Skeletal muscle cell (primary cell): ENCODE data around the gene AGAP1.

ENCODE experiments used
- DNase-seq: peaks from one replicate; pipeline ENCODE4 v3.0.0-alpha.2; 2010; ENCODE audit warnings: low read depth
- H3K4me3 ChIP-seq: 2 replicates; pipeline ENCODE4 v1.5.1; 2011; ENCODE audit warnings: low read depth, mild to moderate bottlenecking, control low read depth, low read length, moderate library complexity

The AGAP1 gene

DNA sequence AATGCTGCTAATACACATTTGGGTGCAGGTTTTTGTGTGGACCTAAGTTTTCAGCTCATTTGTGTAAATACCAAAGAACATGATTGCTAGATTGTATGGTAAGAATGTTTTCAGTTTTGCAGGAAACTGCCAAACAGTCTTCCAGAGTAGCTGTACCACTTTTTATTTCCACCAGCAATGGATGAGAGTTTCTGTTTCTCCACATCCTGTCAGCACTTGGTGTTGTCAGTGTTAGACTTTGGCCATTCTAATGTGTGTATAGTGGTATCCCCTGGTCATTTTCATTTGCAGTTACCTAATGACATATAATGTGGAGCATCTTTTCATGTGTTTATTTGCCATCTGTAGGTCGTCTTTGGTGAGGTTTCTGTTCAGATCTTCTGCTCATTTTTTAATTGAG, 337.9 kb downstream of the AGAP1 start:
- no peak for DNase-seq
- H3K4me3 ChIP-seq: no peak overlapping the region

DNA sequence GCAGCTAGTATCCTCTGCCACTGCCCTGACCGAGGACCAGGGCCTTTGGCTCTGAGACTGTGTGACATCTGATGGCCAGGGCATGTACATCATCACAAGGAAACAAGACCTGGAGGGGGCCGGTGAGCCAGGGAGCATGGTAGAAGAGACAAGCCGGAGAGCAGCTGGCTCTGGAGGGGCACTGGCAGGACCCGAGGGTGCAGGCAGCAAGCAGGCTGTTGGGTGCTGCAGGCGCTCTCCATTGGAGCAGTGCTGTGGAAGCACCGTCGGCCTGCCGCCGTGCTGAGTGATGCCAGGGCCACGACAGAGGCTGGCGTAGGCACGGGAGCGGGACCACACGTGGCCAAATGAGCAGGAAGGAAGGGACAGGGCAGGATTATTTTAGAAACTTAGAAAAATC, 339.1 kb downstream of the AGAP1 start:
- no peak for DNase-seq
- no peak overlapping the region for H3K4me3 ChIP-seq

DNA sequence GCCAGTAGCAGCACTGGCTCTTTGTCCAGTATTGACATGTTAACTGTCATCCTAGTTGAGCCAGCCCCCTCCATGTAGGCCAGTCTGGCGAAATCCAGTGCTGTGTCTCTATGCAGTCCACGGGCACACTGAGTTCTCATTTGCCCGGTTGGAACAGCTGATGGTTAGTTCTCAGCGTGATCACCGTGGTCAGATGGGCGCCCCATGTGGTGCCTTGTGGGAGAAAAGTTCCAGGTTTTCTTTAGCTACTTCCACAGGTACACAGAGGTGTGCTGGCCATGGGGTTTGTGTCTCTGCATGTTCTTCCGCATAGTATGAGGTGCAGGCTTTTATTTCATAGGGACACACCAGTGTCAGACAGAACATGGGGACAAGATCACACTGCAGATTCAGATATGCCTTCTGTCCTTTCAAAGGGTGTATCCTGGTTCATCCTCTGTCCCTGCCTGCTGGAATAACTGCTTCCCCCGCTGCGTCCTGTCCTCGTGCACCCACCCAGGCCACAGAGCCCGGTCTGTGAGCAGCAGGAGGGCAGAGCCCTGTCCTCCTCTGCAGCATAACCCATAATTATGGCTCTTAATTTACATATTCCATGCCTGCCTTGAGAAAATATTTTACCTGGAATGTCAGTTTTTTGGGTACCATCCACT, 340.3 kb downstream of the AGAP1 start:
- H3K4me3 ChIP-seq: no peak overlapping the region
- DNase-seq: no peak

DNA sequence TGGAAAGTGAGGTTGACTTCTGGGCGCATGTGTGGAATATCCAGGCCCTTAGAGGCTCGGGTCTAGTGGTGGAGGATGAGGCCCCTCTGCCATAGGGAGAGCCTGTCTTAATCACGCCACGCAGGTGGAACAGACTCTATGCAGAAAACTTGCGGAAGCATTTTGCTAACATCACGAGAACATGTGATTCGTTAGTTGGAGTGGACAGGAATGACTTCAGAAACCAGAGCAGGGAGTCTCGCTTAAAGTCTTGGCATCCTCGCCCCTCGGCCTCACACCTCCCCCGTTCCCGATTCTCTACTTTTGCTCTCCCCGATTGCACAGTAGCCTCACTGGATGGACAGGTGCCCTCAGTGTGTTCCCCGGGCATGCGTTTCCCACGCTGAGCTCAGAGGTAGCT, 340.9 kb downstream of the AGAP1 start:
- no peak overlapping the region for H3K4me3 ChIP-seq
- no peak for DNase-seq

DNA sequence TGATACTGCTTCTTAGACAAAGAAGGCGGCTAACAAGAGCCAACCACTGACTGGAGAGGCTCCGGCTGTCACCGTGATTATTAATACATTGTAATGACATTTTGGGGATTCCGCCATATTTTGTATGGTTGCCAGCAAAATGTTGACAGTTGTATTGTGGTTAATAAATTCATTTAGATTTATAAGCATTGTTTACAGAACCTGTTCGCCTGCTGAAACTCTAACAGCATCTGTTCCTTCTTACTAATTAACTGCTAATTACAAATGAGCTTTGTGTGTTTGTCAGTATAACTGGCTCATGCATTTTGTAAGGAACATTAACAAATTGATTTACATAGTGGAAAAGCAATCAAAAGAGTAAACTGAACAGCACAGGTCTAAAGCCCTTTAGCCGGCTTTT, 342.0 kb downstream of the AGAP1 start:
- DNase-seq: no peak
- H3K4me3 ChIP-seq: no peak overlapping the region

DNA sequence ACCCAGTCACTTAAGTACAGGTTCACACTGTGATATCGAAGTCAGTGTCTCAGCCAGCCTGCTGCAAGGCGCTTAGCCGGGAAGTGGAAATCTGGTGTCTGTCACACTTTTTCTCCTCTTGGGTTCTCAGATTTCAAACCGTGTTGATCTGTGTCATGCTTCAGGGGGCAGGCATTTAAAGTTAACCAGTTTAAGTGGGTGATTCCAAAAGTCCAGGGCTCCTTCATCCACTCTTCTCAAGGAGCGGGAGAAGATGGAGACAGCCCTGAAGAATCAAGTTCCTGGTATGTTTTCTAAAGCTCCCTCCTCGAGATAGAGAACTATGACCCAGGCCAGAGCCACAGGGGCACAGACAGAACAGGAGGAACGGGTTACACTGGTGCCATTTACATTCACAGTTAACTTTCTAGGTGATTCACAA, 342.7 kb downstream of the AGAP1 start:
- H3K4me3 ChIP-seq: no peak overlapping the region
- no peak for DNase-seq

DNA sequence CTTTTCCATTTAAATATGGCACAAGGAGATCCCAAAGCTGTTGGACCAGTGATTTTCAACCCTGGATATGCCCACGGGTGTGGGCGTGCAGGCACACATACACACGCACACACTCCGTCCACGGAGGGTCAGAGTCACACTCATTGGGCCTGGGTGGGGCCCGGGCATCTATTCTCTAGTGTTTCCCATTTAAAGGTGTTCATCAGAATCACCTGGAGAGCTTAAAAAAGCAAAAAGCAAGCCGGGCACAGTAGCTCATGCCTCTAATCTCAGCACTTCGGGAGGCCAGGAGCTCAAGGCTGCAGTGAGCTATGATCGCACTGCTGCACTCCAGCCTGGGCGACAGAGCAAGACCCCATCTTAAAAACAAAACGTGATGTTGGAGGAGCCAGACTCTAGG, 345.4 kb downstream of the AGAP1 start:
- no peak overlapping the region for H3K4me3 ChIP-seq
- DNase-seq: no peak

DNA sequence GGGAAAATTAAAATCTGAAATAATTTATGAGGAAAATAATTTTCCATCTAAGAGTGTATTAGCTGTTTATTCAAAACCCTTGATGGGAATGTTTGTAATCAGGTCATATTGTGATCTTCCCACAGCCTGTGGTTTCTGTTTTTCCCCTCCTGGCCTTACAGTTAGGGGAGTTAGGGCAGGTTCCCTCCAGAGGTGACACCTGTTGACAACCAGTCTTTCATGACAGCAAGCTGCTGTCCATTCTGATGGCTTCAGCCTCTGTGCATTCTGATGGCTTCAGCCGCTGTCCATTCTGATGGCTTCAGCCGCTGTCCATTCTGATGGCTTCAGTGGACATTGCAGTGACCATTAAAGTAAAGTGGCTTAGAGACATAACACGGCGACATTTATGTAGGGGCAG, 346.1 kb downstream of the AGAP1 start:
- DNase-seq: no peak
- no peak overlapping the region for H3K4me3 ChIP-seq

DNA sequence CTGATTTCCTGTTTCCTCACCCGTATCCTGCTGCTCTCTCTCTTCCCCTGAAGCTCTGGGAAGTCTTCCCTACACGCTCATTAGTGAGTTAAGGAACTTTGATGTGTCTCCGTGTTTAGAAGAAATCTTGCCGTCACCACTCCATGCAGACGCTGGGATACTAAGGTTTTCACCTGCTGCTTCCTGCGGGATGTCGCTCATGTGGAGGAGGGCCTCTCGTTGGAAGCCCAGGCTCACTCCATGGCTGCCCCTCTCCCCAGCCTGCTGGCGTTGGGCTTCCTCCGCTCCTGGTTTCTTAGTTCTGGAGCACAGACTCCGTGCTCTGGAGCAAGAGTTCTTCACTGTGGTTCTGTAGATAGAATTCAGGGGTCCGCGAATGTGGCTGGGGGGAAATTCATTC, 348.0 kb downstream of the AGAP1 start:
- DNase-seq: no peak
- no peak overlapping the region for H3K4me3 ChIP-seq

DNA sequence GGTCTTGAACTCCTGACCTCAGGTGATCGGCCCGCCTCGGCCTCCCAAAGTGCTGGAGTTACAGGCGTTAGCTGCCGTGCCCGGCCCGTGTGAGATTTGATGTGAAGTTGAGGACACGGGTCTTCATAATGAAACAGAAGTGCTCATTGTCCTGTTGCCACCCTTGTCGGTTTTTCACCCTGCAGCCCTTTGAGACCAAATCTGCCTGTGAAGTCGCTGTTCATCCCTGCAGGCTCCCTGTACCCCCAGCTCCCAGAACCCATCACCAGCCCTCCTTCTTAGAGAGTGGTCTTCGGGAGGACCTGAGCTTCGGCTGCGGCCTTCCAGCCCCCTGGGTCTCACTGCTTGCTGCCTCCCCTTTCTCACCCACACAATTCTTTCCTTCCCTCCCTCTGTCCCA, 349.1 kb downstream of the AGAP1 start:
- H3K4me3 ChIP-seq: no peak overlapping the region
- no peak for DNase-seq

DNA sequence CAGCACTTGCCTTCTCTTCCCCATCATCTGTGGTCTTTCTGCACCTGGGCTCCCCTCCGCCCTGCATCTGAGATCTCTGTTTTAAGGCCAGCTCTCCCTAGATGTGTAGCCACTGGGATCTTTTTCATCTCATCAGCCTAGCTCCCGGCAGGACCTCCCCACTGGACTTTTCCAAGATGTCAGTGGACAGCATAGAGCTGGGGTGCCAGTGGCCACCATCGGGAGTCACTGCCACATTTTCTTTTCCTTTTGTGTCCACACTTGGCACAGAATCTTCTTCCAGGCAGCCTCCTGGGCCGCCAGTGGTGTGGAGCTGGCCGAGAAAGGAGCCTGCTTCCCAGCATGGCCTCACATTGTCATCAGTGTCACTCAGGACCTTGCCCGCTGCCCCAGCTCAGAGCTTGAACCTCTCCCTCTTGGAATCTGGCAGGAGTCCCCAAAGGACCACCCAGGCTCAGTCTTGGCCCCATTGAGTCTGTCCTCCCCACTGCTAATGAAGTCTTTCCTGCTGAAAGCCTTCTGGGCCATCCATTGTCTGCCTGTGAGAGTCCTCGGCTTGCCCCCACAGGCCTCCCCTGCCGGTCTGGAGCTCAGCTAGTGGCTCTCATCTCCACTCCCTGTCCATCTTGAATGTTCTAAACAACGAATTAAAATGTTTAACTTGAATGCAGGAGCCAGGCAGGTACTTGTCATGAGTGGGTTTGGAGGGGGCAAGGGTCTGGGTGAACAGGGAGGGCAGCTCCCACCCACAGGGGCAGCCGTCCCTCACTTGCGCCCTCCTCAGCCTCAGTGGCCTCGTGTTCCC, 349.9 kb downstream of the AGAP1 start:
- no peak for DNase-seq
- no peak overlapping the region for H3K4me3 ChIP-seq

DNA sequence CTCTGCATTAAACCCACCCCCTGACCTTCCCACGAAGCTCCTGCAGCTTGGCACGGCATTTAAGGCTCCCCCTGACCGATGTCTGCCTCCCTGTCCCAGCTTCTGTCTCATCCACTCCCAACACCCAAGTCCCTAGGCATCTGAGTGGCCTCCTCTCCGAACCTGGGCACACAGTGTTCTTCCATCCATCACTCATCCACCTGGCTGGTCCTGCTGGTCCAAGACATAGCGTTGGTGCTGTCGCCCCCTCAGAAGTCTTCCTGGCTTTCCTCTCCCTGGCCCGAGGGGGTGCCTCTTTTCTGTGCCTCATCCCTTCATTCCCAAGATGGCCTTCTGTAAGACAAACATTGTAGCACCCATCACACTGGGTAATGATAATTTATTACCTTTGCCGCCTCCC, 350.7 kb downstream of the AGAP1 start:
- DNase-seq: no peak
- H3K4me3 ChIP-seq: no peak overlapping the region

DNA sequence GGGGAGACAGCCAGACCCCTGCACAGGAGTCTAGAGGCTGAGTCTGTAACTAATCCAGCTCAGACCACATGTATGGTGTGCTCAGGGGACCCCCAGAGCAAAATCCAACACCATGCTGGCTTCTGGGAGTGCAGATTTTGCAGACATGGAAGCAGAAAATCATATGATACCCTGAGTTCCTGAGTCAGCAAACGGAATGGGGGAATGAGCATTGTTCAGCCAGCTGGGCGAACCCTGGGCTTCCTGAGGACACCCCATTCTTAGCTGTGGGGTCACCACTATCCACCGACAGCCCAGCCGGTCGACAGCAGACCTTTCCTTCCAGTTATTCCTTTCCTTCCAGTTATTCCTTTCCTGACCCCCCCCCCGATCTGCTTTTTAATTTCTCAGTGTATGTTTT, 351.4 kb downstream of the AGAP1 start:
- DNase-seq: no peak
- no peak overlapping the region for H3K4me3 ChIP-seq

DNA sequence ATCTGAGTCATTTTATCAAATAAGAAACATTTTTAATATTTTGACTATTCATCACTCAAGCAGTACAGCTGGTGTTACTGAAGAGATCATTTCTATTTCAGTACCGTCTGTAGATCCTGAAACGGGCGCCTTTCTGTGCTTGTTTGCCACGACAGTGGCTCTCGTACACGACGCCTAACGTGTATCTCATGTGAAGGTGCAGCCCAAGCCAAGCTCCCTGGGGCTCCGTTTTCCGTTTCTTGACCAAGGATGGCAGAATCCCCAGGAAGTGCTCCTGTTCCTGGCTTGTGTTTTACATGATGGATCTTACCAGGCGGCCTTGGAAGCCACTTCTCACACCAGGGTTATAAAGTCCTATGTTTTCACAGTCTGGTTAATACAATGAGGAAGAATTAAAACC, 353.7 kb downstream of the AGAP1 start:
- DNase-seq: no peak
- H3K4me3 ChIP-seq: no peak overlapping the region

DNA sequence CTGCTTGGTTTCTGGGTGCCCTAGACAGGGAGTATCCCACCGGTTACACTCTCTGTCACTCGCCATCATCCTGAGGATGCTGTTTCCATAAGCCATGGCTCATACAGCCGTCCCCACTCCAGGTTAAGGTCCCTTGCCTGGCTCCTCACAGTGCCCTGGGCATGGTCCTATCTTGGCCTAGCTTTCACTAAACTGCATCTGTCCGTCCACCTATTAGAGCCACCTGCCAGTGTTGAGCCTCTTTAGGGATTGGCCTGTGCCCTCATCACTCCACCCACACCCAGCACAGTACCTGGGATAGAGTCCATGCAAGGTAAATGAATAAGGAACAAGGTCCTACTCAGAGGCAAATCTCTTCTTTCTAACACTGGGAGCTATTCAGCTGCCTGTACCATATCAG, 354.2 kb downstream of the AGAP1 start:
- H3K4me3 ChIP-seq: no peak overlapping the region
- DNase-seq: no peak

DNA sequence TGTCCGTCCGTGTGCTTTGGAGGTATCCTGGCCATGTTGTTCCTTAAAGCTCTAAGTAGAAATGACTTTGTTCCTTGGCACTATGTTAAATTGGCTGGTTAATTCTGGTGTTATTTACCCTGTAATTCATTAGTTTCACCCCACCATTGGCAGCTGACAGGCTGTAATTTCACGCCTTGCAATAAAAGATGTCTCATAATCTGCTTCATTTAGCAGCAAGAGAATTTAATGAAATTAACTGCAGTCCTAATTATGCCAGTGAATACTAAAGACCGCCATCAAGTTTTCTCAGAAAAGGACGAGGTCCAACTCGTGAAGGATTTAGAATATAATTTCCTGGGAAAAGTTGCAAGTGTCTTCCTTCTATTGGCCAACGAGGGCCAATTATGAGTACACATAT, 355.1 kb downstream of the AGAP1 start:
- no peak for DNase-seq

DNA sequence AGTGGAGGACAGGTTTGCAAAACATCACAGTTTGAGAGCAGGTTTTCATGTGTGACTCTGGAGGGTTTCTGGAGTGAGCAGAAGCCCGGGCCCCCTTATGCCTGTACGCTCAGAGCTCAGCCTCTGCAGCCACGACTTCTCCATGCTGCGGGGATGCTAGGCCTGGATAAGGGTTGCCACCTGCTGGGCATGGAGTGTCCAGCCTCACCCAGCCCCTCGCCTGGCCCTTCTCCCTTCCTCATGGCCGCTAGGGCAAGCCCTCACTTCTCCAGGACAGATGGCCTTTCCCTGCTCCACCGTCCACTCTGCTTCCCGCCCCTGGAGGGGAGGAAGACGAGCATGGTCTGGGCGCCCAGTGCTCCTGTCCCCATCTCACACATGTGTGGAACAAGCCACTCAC, 355.6 kb downstream of the AGAP1 start:
- H3K4me3 ChIP-seq: no peak overlapping the region
- DNase-seq: no peak

More for the DNA sequence above, 355.1 kb downstream of the AGAP1 start:
- H3K4me3 ChIP-seq: no peak overlapping the region

DNA sequence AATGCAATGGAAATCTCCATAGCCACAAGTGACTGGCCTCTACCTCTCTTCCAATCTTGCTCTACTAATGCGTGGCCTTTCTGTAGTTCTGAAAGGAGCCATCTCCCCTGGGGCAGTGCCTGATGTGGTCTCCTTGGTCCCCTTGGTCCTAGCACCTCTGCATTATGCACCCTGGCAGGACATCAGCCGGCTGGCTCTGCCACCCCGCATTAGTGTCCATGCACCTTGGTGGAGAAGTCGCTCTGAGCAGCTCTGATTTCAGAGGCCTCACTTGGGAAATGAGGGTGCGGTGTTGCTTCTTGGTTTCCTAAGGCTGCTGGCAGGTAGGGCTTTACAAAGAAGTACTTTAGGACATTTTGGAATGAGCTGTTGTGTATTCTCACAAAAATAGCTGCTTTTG, 356.4 kb downstream of the AGAP1 start:
- DNase-seq: no peak
- no peak overlapping the region for H3K4me3 ChIP-seq

DNA sequence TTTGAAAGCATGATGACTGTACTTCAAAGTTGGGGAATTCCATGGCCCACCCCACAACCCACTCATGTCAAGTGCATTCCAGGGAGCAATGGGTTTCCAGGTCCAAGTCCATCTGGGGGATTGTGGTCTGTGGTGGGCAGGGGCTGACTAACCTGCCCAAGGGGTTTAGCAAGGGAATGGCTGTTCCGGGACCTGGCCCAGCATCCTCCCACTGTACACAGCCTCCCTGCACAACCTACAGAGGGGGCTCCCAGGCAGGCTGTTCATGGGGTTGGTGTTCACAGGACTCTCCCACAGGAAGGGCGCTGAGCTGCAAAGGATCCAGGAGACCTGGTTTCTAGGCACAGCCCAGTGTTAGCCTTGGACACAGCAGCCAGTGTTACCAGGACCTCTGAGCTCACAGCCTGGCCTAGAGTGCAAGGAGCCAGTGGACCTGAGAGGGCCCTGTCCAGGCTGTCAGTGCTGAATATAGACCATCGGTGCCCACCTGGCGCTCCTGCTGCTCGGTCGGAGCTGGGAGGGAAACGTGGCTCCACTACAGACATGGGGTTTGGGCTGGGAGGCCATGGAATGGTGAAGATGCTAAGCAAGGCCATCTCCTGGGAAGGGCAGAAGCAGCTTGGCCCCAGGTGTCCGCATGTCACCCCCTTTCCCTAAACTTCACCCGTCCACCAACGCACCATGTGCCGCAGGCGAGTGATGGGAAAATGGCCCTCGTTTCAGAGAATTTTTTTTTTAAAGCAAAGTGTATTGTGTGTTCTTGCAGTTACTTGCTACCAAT, 357.1 kb downstream of the AGAP1 start:
- H3K4me3 ChIP-seq: no peak overlapping the region
- DNase-seq: no peak

DNA sequence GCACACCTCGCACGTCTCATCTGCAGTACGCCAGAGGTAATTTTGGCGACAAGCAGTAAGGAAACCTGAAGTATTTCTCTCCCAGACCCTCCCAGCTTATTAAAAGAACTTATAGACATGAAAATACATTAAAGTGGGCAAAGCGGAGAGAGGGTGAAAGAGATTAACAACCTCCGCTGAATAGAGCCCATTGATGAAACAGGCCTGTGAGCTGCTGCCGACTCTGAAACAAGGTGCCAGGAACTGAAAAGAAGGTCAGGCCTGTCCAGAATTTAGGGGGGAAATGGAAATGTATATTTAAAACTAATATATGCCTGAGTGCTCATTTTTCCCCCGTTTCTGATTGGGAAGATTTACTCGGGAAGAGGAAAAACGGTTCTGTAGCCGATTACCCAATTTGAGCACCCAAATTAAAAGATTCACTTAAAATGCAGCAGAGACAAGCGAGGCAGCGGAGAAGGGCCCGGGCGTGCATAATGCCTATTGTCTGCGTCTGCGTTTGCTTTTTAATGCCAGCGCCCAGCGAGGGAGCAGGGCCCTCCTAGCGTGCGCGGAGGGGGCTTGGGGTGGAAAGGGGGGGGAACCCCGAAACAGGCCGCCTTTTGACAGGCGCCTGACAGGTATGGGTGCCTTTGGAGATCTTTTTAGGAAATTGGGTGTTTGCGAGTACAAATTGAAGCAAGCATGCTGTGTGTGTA, 358.1 kb downstream of the AGAP1 start:
- no peak overlapping the region for H3K4me3 ChIP-seq
- no peak for DNase-seq
